Measurements from ENCODE around the gene NUDC. TPM values are rescaled to one million over a fixed set of nuclear protein-coding genes. Genes with fewer than 3 reads are reported as not detected.
"Not testable (repeated sequence)": the region's sequence is repeated elsewhere in the genome, so short reads cannot be mapped to it uniquely, and the experiment has no call there.

Gene NUDC
- total and polyA plus RNA-seq, 12 donors, result 63.3 to 257 (median 97.7) TPM

- no peaks in the 10 kb centered on the region for H3K9me3 ChIP-seq (replicated peaks in 1 of 3)
- H3K27ac ChIP-seq, result peak overlapping the region in 4 of 5 donors; percentile 46 to 81 (median 63)
- TF ChIP-seq POLR2A (IDR thresholded peaks at IDR 0.05) (no peak), CTCF (IDR thresholded peaks at IDR 0.05) (no peak)
- peaks cover 0 to 57% of the 10 kb centered on the region in 2 donors for H3K36me3 ChIP-seq (replicated peaks in 1 of 2)
- peak in 4 of 7 donors; percentile 40 to 62 (median 55) for DNase-seq
- intact Hi-C loops (cut with DNase I), result no loop called here
- H3K27me3 ChIP-seq, result no peaks in the 10 kb centered on the region
- peaks cover 19 to 25% of the 10 kb centered on the region in 2 donors for H3K4me1 ChIP-seq (replicated peaks in 1 of 2)
- no peak overlapping the region for H3K4me3 ChIP-seq
- WGBS, 4 donors, result 53 to 69% (median 59%) methylated on average over 2 to 4 of the region's 4 CpGs
Observed at GRCh38 chr1:26946270-26946669, 24.7 kb downstream of the NUDC start.

DNA sequence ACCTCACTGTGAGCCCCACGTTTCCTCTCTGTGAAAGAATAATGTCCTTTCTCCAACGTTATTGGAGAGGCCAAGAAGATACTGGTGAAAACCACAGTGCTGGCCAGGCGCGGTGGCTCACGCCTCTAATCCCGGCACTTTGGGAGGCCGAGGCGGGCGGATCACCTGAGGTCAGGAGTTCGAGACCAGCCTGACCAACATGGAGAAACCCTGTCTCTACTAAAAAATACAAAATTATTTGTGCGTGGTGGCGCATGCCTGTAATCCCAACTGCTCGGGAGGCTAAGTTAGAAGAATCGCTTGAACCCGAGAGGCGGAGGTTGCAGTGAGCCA, 27.1 kb downstream of the NUDC start:
- intact Hi-C loops (cut with DNase I); H3K9me3 ChIP-seq (replicated peaks in 1 of 3); H3K4me3 ChIP-seq; DNase-seq; H3K27me3 ChIP-seq: not testable (repeated sequence)
- peak overlapping the region in 4 of 5 donors; percentile 26 to 54 (median 32) for H3K27ac ChIP-seq
- peaks cover 0 to 33% of the 10 kb centered on the region in 2 donors for H3K36me3 ChIP-seq (replicated peaks in 1 of 2)
- H3K4me1 ChIP-seq (replicated peaks in 1 of 2), result peaks cover 19 to 25% of the 10 kb centered on the region in 2 donors
- WGBS, 4 donors, result 83 to 93% (median 87%) methylated on average over 7 to 16 of the region's 16 CpGs

- intact Hi-C loops (cut with DNase I), result no loop called here
- Histone ChIP-seq H3K9me3 (replicated peaks in 1 of 3) (no peaks in the 10 kb centered on the region), H3K36me3 (replicated peaks in 1 of 2) (peaks cover 0 to 26% of the 10 kb centered on the region in 2 donors), H3K4me3 (no peak overlapping the region), H3K4me1 (replicated peaks in 1 of 2) (peaks cover 19 to 25% of the 10 kb centered on the region in 2 donors), H3K27ac (peak overlapping the region in 1 of 5 donors; percentile 15), H3K27me3 (no peaks in the 10 kb centered on the region)
- WGBS, 4 donors, result 67 to 90% (median 80%) methylated on average over 1 of the region's 1 CpG
- no peak for TF ChIP-seq POLR2A (IDR thresholded peaks at IDR 0.05)
- TF ChIP-seq CTCF (IDR thresholded peaks at IDR 0.05), result no peak
- DNase-seq, result no peak
Observed at GRCh38 chr1:26949266-26949925, 27.9 kb downstream of the NUDC start.

- Histone ChIP-seq H3K4me1 (replicated peaks in 1 of 2) (peaks cover 19 to 22% of the 10 kb centered on the region in 2 donors), H3K9me3 (replicated peaks in 1 of 3) (no peaks in the 10 kb centered on the region), H3K27ac (peak overlapping the region in 1 of 5 donors; percentile 15), H3K4me3 (no peak overlapping the region), H3K36me3 (replicated peaks in 1 of 2) (peaks cover 0 to 21% of the 10 kb centered on the region in 2 donors), H3K27me3 (no peaks in the 10 kb centered on the region)
- TF ChIP-seq POLR2A (IDR thresholded peaks at IDR 0.05) (no peak), CTCF (IDR thresholded peaks at IDR 0.05) (no peak)
- DNase-seq, result no peak
- intact Hi-C loops (cut with DNase I), result no loop called here
- WGBS, 4 donors, result 42 to 73% (median 54%) methylated on average over 3 of the region's 3 CpGs
Observed at GRCh38 chr1:26949926-26950319, 28.4 kb downstream of the NUDC start.

DNA sequence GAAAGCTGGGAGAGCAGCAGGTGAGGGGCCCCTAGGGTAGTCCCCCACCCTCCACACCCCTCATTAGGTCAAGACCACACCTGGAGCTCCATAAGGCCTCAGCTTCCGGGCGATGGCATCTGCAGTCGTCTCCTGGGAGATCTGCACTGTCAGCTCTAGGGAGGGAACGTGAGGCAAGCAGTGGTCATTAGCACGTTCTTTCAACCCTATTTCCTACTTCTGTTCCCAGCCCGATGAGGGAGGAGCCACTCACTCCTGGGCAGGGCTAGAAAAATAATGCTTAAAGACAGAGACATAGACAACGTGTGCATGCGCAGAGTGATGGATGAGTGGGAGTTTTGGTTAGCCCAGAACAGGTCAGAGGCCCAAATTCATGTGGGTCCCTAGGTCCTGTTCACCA, 29.1 kb downstream of the NUDC start:
- Histone ChIP-seq H3K27me3 (no peaks in the 10 kb centered on the region), H3K27ac (no peak overlapping the region), H3K4me1 (replicated peaks in 1 of 2) (peaks cover 12 to 15% of the 10 kb centered on the region in 2 donors), H3K4me3 (no peak overlapping the region), H3K36me3 (replicated peaks in 1 of 2) (peaks cover 0 to 14% of the 10 kb centered on the region in 2 donors), H3K9me3 (replicated peaks in 1 of 3) (no peaks in the 10 kb centered on the region)
- 42 to 69% (median 65%) methylated on average over 5 to 8 of the region's 8 CpGs for WGBS, 4 donors
- TF ChIP-seq POLR2A (IDR thresholded peaks at IDR 0.05), result no peak
- TF ChIP-seq CTCF (IDR thresholded peaks at IDR 0.05), result no peak
- no peak for DNase-seq
- intact Hi-C loops (cut with DNase I), result no loop called here

Measured in adrenal gland (tissue), 12 donors.